NCI-H1694 treated with DMSO at 0.1 percent for 48 hours (cell line): ENCODE measurements around the gene PTPN2.

Experiments
- DNase-seq: peaks from one replicate; lab custom pipeline; 2025; lab: John Stamatoyannopoulos, UW

Gene PTPN2

DNA sequence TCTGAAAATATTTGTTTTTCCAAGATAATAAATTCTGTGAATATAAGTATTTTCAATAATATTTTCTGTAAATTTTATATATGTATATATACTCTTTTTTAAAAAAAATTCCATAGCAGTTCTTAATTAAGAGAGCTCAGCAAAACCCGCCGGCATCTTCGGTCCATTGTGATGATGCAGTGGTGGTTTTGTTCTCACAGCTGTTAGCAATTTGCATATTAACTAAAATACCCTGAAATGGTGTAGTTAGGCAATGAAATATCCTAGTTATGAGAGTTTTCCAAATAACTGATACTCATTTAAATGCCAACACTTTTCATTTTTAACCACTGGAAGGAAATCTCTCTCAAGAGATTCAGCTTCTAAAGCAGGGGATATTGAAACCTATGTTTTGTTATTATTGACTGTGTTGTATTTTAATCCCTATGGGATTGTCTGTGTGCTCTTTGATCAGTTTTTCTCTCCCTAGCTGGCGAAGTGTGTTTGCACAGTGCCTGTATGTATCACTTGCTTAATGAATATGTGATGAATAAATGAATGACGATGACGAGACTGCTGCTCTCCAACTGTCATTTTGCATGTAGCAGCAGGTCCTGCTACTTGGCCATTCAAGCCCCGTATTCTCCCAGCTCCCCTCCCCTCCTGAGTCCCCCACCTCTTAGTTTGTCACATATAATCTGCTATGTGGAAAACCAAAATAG, 138.8 kb downstream of the PTPN2 start:
- no peak for DNase-seq

DNA sequence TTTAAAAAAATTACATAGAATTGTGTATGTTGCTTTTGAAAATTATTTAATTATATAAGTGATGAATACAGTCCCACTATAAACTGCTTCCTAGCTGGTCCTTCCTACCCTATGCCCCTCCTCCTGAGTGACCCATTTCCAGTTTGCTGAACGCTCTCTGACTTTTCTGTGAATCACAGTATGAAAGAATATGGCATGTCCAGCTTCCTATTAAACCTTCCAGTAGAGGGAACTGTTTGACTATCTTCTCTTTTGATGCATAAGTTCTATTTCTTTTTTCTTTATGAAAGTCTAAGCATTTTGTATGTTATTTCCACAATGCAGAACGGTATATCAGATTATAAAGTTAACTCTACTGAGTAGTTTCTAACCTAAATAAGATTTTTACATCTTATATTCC, 139.9 kb downstream of the PTPN2 start:
- DNase-seq: peak; percentile 48

- no peak for DNase-seq
Observed at GRCh38 chr18:12742453-12742852, 141.6 kb downstream of the PTPN2 start.
